ENCODE measurements around the gene XXYLT1.

DNA sequence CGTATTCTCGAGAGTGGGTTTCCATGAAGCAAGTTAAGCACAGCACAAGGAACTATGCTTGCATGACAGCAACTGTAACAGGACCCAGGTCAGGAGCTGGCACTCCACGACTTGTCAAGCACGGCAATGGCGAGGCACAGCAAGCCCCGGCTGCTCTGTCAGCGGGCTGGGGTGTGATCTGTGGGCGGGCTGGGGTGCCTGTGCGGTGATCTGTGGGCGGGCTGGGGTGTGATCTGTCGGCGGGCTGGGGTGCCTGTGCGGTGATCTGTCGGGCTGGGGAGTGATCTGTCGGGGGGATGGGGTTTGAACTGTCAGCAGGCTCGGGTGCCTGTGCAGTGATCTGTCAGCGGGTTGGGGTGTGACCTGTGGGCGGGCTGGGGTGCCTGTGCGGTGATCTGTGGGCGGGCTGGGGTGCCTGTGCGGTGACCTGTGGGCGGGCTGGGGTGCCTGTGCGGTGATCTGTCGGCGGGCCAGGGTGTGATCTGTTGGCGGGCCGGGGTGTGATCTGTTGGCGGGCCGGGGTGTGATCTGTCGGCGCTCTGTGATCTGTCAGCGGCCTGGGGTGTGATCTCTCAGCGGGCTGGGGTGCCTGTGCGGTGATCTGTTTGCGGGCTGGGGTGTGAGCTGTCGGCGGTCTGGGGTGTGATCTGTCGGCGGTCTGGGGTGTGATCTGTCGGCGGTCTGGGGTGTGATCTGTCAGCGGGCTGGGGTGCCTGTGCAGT lies 205.7 kb downstream of the XXYLT1 start:
- TF ChIP-seq, protein P1, sequence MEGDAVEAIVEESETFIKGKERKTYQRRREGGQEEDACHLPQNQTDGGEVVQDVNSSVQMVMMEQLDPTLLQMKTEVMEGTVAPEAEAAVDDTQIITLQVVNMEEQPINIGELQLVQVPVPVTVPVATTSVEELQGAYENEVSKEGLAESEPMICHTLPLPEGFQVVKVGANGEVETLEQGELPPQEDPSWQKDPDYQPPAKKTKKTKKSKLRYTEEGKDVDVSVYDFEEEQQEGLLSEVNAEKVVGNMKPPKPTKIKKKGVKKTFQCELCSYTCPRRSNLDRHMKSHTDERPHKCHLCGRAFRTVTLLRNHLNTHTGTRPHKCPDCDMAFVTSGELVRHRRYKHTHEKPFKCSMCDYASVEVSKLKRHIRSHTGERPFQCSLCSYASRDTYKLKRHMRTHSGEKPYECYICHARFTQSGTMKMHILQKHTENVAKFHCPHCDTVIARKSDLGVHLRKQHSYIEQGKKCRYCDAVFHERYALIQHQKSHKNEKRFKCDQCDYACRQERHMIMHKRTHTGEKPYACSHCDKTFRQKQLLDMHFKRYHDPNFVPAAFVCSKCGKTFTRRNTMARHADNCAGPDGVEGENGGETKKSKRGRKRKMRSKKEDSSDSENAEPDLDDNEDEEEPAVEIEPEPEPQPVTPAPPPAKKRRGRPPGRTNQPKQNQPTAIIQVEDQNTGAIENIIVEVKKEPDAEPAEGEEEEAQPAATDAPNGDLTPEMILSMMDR (IDR thresholded peaks at IDR 0.05), result no peak
- TF ChIP-seq POLR2A (IDR thresholded peaks at IDR 0.05), result no peak

Measured in adrenal gland (tissue), 5 donors.